Inferior parietal cortex (tissue), 1 donor: Measurements from ENCODE around the gene OR7A5.
"Not testable (repeated sequence)": the region's sequence is repeated elsewhere in the genome, so short reads cannot be mapped to it uniquely, and the experiment has no call there.

ENCODE experiments used
- DNase-seq: peaks from one replicate; pipeline ENCODE4 v3.0.0-alpha.2; 2016; ENCODE audit errors: extremely low spot score

The OR7A5 gene

DNA sequence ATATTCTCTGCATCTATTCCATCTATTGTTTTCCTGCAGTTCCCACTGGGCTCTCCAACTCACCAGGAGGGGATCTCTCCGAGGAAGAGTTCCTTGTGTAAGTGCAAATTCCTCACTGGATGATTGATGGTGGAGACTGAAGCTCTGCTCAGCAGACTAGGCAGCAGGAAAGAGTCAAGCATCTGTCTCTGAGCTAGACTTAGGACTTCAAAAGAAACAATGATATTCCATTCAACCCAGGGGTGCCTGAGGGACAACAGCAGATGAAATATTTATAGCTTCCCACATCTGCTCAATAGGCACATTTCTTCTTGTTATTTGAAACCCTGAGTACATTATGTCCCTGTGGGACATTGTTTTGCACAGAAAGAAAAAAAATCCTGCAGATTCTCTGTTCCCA lies at the start of gene OR7A5, which contains the start of gene OR7C1:
OR7A5 (minus strand) TSS at position 175 of the 400 bp plus-strand sequence. CDS start 6,944 bp downstream, outside the sequence.
OR7C1 (minus strand) TSS at position 175 of the 400 bp plus-strand sequence. CDS start 35,049 bp downstream, outside the sequence.
- peak; percentile 16 for DNase-seq

DNA sequence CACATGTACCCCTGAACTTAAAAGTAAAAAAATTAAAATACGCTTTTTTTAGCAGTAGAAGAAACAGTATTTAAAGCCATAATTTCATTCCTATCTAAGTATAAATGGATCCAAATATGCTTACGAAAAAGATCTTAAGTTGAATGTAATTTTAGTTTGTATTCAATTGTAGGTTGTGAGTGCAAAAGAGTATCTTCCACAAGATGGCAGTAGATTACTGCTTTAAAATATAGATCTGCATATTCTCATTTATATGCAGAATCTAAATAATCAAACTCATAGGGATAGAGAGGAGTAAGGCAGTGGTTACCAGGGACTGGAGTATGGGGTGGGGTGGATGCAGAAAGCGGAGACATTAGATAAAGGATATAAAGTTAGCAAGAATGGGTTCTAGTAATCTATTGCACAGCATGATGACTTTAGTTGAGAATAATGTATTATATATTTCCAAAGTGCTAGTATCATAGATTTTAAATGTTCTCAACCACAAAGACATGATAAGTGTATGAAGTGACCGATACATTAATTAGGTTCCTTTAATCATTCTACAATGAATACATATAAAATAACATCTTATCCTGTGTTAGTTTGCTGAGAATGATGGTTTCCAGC lies 36.7 kb upstream of the OR7A5 start:
- DNase-seq = peak; percentile 41

DNA sequence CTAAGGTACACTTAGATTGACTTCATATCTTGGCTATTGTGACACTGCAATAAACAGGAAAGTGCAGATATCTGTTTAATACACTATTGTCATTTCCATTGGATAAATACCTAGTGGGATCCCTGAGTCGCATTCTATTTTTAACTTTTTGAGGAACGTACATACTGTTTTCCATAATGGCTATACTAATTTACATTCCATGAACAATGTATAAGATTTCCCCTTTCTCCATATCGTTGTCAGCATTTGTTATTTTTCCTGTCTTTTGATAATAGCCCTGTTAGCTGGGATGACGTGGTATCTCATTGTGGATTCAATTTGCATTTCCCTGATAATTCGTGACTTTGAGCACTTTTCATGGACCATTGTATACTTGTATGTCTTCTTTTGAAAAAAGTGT lies 33.5 kb upstream of the OR7A5 start:
- DNase-seq = no peak

DNA sequence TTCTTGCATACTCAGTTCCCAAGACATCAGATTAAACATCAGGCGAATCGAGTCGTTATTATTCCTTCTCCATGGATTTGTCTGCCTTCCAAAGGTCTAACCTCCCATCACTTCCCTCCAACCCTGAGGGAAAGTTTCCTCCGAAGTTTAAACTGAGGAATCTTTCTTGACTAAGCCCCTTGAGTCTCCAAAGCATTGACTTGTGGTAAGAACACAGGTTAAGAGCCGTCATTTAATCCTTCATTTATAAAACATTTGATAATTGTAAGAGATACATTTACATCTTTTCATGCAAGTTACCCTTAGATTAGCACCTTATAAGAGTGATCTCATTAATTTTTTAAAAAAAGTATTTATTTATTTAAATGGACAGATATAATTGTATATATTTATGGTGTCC lies 13.8 kb upstream of the OR7A5 start, which contains the start of gene OR7A10:
OR7A10 (minus strand) TSS at position 101 of the 400 bp plus-strand sequence. CDS start 7,045 bp downstream, outside the sequence.
- no peak for DNase-seq

DNA sequence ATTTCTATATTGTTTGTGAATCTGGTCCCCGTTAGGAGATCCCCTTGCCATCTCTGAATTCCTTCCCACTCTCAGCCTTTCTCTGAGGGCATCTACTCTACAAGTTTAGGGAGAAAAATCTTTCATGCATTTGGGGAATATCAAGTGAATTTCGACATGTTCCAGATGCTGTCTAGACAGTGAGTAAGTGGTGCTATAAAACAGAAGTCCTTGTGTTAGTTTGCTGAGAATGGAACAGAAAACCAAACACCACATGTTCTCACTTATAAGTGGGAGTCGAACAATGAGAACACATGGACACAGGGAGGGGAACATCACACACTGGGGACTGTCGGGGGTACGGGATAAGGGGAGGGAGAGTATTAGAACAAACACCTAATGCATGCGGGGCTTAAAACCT lies 8.6 kb upstream of the OR7A5 start:
- no peak for DNase-seq

DNA sequence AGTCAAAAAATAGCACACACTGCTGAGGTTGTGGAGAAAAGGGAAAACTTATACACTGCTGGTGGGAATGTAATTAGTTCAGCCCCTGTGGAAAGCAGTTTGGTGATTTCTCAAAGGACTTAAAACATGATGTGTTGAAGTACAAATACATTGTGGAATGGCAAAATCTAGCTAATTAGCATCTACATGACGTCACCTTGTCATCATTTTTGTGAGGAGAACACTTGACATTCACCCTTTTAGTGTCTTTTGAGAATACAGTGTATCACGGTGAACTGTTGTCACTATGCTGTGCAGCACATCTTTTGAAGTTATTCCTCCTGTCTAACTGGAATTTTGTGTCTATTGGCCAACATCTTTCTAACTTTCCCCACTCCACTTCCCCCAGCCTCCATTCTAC lies 8.2 kb upstream of the OR7A5 start:
- no peak for DNase-seq

DNA sequence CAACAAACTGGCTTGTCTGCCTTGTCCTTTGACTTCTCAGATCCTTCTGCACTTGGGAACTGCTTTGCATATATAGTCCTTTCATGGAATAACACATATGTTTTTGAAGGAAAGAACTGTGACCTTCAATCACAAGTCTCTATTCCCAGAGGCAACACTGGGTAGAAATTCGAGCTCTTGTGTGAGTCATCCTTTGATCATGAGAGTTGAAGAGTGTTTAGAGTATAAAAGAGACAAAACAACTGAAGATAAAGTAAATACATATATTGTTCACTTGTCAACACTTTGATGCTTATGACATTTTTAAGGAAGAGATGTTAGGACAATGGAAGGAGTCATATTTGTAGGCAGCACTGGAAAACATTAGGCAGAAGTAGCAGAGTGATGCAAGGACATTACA lies 5.2 kb upstream of the OR7A5 start:
- DNase-seq = no peak

DNA sequence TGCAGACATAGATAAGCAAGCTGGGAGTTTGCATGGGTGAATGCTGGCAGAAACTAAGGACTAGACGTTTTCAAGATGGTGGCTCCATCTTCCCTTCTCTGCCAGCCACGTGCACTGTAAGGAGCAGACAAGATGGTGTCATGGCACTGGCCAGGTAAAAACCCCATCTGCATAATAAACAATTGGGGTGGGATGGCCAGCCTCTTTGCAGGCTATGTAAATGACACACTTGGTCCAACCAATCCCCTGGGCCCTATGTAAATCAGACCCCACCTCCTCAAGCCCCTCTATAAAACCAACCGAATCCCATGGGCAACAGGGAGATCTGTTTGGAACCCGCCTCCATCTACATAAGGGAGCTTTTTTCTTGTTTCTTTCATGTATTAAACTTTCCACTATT lies 2.4 kb upstream of the OR7A5 start:
- DNase-seq = no peak

DNA sequence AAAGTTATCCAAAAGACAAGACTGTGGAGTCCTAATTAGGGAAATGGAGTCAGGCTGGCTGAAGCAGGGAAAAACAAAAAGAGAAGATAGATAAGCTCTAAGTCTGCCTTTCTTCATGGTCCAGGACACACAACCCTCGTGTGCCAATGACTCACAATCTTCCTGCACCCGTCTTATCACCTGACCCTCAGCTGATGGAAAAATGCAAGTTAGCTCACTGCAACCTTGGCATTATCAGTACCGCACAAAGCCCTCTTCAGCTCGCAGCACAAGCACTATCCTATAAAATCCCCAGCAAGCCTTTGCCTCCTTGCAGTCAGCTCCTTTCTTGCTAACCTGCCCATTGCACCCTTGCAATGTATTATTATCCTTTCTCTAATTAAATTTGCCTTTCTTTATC lies 4.3 kb downstream of the OR7A5 start:
- DNase-seq = no peak

DNA sequence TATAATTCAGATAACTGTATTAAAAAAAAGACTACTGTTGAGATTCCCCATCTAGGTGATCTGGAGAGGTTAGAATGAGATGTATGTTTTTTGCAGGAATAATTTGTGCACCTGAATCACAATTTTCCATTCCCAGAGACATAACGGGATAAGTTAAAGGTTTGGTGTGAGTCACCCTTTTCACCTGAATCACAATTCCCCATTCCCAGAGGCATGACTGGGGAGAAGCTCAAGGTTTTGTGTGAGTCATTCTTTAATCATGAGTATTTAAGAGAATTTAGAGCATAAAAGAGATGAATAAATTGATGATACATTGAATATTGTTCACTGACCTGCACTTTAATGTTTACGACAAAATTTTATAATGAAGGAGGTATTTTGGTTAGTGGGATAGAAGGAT lies 9.0 kb downstream of the OR7A5 start:
- DNase-seq = no peak

DNA sequence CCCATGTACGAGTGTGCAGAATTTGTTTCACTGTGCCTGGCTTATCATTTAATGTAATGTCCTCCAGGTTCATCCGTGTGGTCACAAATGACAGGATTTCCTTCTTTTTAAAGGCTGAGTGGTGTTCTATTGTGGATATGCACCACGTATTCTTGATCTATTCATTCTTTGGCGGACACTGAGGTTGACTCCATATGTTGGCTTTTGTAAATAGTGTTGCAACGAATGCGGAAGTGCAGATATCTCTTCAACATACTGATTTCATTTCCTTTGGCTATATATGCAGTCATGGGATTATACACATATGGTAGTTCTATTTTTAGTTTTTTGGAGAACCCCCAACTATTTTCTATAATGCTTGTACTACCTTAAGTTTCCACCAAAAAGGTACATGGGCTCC lies 13.0 kb downstream of the OR7A5 start:
- DNase-seq = no peak

DNA sequence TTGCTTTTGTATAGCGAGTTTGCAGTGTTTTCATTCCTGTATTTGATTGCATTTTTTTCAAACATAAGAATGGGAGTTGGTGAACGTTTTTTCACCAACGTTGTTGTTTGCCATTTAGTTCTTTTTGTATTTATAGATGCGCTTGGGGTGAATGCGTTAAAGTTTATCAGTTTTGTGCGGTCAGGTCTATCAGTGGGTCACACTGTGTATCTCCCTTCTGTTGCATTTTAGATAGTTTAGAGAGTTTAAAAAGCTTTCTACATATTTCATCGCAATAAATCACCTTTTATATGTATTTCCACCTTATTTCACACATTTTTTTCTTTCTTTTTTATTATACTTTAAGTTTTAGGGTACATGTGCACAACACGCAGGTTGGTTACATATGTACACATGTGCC lies 16.4 kb downstream of the OR7A5 start:
- no peak for DNase-seq

DNA sequence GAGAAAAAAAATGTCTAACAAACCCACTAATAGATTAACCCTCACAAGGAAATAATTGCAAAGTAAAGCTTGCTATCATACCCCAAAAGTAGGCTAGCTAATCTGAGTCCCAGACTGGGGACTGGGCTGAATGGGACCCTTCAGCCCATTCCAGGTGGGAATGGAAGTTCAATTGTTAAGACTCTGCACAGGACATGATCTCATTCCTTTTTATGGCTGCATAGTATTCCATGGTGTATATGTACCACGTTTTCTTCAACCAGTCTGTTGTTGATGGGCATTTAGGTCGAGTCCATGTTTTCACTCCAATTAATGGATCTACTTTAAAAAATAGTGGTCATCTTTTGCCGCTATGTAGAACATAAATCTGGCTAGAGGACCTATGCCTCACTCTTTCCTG lies 17.9 kb downstream of the OR7A5 start:
- no peak for DNase-seq

DNA sequence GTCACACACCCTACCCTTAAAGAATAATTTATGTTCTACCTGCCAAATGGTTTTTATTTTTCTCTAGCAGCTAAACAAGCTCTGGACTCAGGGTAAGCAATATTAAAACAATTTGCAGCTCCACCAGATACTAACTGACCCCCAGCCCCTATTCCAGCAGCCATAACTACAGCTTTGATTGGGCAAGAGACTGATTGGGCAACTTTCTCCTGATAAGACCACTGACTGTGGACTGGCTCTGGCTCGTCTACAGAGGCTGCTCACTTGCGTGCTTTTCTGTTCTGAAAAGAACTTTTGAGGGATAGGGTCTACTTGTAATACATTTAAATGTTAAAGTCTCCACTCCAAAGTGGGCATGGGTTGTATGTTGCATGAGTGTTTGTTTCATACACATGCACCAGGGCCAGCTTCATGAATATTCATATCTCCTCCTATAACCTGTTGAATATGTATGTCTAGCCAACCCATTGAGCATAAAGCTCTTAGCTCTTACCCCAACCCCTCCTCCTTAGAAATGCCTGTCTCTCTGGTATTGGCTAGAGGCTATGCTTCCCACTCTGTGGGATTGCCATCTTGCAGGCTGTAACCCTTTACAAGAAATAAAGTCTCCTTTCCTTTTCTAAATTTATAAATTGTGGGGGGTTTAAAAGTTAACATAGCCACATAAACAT lies 19.9 kb downstream of the OR7A5 start:
- DNase-seq = no peak

DNA sequence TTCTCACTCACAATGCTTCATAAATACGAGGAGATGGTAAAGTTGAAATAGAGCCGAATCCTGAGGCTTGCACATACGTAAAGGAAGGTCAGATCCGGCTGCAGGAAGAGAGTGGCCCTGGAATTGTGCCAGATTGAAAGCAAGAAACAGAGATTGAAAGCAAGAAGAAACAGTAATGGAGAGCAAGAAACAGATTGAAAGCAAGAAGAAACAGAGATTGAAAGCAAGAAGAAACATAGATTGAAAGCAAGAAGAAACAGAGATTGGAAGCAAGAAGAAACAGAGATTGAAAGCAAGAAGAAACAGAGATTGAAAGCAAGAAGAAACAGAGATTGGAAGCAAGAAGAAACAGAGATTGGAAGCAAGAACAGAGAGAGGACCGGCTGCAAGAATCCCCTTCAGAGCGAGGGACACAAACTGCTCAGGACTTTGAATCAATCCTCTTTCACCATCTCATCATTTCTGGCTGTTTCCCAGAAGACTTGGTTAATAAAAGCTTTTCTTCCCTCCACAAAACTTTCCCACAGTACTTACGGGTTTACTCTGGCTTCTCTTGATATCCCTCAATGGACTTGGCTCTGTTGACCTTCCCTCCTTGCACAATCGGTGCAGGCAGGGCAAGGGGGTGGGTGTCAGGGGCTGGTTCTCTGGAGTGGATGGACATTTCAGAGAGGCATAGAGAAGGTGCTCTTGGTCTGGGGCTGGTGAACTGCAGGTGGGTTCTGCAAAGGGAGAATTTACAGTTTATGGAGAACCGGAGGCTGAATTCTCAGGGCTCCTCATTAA lies 25.5 kb downstream of the OR7A5 start:
- DNase-seq = no peak

DNA sequence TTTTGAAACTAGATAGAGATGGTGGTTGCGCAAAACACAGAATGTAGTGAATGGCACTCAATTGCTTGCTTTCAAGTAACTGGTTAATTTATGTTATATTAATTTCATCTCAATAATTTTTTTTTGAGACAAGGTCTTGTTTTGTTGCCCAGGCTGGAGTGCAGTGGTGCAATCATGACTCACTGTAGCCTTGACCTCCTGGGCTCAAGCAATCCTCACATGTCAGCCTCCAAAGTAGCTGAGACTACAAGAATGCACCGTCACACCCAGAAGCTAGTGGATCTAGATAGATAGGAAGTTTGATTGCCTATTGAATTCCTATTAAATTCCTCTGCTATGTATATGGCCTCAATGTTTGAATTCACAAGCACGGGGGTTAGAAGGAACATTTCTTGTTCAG lies 30.2 kb downstream of the OR7A5 start:
- DNase-seq = no peak

DNA sequence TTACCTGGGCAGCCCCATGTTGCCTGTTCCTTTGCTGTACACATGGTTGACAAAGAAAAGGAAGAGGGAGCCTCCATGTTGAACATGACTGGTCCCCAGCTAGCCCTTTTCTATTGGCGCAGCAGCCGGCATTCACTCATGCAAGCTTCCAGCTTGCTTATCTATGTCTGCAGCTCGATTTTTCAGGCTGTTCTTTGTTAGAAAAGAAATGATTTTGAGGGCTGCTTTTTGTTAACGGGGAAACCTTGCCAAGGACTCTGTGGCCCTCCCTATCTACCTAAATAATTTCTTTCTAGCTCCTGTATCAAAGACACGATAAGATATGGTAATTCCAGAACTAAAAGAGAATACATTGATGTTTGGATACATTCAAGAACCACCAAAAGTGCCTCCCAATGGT lies 36.2 kb downstream of the OR7A5 start:
- no peak for DNase-seq

DNA sequence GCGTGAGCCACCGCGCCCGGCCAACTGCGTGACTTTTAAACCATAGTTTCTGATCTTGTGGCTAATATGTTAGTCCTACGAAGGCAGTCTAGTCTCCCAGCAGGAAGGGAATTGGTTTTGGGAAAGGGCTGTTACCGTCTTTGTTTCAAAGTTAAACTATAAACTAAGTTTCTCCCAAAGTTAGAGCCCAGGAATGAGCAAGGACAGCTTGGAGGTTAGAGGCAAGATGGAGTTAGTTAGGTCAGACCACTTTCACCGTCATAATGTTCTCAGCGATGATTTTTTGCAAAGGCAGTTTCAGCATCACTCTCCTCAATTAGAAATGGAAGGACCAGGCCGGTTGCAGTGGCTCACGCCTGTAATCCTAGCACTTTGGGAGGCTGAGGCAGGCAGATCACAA lies 39.0 kb downstream of the OR7A5 start:
- no peak for DNase-seq

DNA sequence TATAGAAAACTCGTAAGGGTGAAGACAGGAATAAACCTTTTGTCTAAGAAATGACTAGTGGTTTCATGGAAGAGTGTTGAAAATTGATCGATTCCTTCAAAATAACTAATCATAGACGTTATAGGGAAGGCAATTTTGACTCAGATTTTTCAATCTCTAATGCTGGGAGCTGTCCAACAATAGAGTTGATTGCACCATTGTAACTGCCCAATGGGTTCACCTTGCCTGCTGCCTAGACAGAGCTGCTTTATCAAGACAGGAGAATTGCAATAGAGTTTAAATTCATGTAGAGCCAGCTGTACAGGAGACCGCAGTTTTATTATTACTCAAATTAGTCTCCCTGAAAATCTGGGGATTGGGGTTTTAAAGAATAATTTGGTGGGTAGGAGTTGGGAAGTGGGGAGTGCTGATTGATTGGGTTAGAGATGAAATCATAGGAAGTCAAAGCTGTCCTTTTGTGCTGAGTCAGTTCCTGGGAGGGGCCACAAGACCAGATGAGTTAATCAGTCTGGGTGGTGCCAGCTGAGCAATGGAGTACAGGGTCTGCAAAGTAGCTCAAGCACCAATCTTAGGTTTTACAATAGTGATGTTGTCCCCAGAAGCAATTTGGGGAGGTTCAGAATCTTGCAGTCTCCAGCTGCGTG lies 39.8 kb downstream of the OR7A5 start:
- DNase-seq = no peak

DNA sequence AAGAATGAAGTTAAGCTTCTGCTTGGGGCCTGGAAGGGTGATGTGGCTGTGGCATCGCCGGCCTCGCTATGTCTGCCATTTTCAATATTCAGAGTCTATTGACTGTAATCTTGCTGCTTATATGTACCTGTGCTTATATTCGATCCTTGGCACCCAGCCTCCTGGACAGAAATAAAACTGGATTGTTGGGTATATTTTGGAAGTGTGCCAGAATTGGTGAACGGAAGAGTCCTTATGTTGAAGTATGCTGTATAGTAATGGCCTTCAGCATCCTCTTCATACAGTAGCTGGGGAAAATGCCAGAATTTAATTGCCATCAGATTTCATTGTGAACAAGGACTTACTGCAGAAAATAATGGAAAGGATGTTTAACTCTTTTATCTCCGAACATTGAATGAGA lies 42.7 kb downstream of the OR7A5 start:
- not testable (repeated sequence) for DNase-seq

DNA sequence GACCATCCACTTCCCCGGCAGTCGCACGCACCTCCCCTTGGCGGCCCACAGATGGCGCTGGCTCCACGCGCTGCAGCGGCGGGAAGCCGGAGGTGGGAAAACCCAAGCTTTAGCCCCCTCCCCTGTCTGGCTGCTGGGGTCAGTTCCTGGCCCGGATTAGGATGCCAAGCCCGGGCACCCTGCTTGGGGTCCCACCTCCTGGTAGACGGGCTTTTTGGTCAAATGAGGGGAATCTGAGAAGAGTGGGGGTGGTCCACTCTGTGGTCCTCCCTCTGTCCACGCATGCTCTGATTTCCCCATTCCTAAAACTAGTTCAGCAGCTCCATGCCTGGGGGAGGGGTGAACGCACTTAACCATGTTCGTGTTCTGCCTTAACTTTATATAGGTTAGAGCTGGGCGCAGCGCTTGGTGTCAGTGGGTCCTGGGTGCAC lies 48.5 kb downstream of the OR7A5 start:
- DNase-seq = no peak

DNA sequence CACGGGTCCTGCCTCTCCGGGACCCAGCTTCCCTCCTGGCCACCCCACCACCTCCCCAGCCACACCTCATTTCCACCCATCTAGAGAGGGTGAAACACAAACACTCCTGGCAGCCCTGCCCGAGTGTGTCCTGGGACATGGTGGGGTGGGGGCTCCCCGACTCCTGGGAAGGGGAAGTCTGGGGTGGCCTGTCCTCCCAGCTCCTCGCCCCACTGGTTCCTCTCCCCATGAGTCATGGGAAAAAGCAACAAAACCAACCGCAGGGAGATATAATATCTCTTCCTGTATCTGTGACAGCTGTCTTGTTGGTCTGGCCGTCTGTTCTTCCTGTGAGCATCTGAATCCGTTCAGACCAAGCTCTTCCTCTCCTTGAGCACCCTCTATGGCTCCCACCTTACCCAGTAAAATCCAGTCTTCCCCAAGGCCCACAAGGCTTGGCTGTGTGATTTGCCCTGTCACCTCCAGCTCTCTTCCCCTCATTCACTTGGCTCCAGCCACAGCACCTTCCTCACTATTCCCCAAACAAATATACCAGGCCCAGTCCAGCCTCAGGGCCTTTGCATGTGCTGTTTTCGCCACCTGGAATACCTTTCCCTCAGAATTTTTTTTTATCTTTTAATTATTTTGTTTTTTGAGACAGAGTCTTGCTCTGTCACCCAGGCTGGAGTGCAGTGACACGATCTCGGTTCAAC lies 49.7 kb downstream of the OR7A5 start:
- DNase-seq = peak; percentile 18
